Midbrain (tissue), 1 donor: ENCODE data around the gene MITF.
"Not testable (repeated sequence)": the region's sequence is repeated elsewhere in the genome, so short reads cannot be mapped to it uniquely, and the experiment has no call there.

Source experiments
- DNase-seq: peaks from one replicate; lab custom pipeline; 2025; lab: John Stamatoyannopoulos, UW

The MITF gene

GRCh38 chr3:69915726-69916125 is 176.5 kb downstream of the MITF start:
- no peak for DNase-seq

- not testable (repeated sequence) for DNase-seq
Observed at GRCh38 chr3:69920009-69920408, 180.7 kb downstream of the MITF start.

DNA sequence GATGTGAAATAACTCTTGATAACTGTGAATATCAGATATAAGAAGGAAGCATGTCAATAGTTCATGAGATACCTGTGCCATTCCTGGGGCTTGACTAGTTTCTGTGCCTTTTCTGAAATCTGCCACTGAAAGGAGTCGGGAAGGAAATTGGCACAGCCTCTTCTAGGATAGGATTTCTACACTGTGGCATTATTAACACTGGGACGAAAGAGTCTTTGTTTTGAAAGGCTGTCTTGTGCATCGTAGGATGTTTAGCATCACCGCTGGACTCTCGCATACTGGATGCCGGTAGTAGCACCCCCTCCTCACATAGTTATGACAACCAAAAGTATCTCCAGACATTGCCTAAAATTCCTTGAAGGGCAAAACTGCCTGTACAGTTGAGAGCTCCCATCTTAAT is 182.4 kb downstream of the MITF start:
- peak; percentile 37 for DNase-seq

GRCh38 chr3:69922521-69923000 is 183.3 kb downstream of the MITF start:
- DNase-seq = no peak

DNA sequence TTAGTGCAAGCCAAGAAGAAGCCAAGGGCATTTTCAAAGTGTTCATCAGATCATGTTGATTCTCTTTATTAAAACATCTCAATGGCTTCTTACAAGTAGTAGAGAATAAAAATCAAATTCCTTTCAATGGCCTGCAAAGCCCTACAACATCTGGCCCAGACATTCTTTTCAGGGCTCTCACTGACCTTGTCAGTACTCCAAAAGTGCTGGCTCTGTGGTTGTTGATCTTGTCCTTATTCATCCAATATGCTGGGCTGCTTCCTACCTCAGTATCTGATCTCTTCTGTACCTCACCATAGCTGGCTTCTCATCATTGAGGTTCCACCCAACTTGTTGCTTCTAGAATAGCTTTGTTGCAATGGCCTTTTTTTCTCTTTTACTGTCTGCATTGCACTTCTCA is 186.2 kb downstream of the MITF start:
- DNase-seq = no peak

- peak; percentile 58 for DNase-seq
Observed at GRCh38 chr3:69926385-69926784, 187.1 kb downstream of the MITF start.

DNA sequence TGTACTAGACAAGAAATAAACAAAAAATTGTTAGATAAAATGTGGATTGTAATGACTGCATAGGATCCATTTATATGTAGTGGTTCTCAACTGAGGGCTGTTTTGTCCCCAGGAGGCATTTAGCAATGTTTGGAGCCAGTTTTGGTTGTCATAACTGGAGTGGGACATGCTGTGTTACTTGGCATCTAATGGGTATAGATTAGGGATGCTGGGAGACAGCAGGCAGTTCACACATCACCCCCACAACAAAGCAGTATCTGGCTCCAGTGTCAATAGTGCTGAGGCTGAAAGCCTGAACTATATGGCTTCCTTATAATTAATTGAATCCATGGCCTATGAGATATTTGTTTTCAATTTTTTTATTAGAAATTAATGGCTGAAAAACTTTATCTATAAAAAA is 188.3 kb downstream of the MITF start:
- no peak for DNase-seq

- no peak for DNase-seq
Observed at GRCh38 chr3:69929019-69929418, 189.8 kb downstream of the MITF start.

- DNase-seq = peak; percentile 73
Observed at GRCh38 chr3:69930564-69930963, 191.3 kb downstream of the MITF start.

- DNase-seq = no peak
Observed at GRCh38 chr3:69932087-69932486, 192.8 kb downstream of the MITF start.

DNA sequence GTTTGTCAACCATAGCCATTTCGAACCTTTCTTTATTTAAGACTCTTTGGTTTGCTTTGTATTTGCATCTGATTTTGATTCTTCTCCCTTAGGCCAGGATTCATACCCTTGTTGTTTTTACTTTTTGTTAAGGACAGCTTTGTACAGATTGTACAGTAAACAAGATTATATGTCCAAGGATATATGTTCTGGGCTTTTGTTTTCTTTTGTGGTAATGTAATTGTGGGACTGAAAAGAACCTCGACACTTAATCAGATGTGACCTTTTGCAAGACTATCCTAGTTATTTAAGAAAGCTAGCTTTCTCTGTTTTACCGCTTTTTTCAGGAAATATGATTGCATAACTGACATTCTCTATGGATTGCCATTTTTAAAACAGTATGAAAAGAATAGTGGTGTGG is 193.2 kb downstream of the MITF start:
- no peak for DNase-seq

- no peak for DNase-seq
Observed at GRCh38 chr3:69934398-69934797, 195.1 kb downstream of the MITF start.

DNA sequence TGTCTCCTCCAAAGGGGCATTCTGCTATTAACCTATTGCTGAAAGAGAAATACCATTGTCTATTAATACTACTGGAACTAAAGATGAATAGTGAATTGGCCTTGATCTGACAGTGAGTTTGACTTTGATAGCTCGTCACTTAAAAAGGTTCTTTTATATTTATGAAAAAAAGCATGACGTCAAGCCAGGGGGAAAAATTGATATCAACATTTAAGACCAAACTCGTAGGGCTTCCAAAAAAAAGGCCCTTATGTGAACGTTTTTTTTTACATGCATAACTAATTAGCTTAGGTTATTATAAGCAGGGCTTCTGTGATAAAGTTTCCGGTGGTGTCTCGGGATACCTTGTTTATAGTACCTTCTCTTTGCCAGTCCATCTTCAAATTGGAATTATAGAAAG is 197.0 kb downstream of the MITF start:
- DNase-seq = no peak

DNA sequence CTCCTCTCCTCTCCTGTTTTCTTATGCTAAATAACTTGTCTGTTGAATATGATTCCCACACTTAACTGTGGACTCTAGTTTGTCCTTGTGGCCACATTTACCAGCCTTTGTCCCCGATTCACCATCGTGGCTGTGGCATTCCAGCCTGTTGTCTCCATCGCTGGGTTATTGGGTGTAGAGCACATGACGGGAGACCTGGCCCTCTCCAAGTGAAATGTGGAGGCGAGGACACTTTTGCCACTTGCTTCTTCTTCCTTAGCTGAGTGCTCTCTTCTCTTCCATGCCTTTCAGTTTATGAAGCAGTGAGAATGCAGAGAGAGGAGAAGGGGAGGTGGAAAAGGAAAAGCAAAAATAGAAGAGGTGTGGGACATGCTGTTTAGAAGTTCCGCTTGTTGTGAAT is 198.8 kb downstream of the MITF start:
- no peak for DNase-seq

GRCh38 chr3:69938931-69939330 is 199.7 kb downstream of the MITF start:
- DNase-seq = no peak

DNA sequence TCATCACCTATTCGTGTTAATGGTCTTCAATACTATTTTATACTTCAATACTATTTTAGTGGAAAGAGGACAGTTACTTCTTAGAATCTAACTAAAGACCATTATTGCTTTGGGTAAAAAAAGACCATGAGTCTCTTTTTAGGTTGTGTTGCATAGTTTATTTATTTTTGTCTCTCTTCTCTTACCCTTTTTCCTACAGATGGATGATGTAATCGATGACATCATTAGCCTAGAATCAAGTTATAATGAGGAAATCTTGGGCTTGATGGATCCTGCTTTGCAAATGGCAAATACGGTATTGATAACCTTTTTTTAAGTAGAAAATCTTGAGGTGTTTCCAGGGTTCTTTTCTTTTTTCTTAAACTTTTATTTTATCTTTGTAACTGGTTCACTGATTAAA is 201.8 kb downstream of the MITF start:
- DNase-seq = no peak

DNA sequence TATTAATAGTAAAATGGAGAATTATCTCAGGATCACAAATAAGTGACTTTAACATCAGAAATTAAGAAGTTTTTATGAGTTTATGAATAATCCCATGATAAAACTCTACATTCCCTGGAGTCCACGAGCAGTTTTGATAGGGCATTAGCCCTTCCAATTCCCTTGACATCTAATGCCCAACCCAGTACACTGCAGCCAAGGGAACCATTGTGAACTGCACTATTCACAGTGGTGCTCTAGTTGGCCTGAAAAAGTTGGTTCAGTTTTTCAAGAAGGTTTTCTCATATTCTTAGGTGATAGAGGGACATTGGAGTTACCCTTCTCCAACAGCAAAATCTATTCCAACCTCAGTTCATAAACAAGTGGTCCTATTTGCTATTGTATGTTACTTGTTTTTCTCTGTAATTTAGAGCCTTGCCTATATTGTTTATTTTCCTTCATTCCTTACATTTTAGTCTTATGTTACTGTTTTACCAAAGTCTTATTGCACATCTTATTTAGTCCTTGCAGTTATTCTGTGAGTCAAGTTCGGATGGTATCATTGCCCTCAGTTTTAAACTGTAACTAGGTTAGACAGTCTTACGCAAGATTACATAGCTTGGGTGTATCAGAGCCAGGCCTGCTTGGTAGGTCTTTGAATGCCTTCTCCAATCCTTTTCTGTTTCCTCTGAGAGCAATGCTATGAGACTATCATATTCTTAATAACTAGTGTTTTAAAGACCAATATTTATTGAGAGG is 202.3 kb downstream of the MITF start:
- no peak for DNase-seq

GRCh38 chr3:69944931-69945493 is 205.7 kb downstream of the MITF start:
- peak; percentile 83 for DNase-seq

DNA sequence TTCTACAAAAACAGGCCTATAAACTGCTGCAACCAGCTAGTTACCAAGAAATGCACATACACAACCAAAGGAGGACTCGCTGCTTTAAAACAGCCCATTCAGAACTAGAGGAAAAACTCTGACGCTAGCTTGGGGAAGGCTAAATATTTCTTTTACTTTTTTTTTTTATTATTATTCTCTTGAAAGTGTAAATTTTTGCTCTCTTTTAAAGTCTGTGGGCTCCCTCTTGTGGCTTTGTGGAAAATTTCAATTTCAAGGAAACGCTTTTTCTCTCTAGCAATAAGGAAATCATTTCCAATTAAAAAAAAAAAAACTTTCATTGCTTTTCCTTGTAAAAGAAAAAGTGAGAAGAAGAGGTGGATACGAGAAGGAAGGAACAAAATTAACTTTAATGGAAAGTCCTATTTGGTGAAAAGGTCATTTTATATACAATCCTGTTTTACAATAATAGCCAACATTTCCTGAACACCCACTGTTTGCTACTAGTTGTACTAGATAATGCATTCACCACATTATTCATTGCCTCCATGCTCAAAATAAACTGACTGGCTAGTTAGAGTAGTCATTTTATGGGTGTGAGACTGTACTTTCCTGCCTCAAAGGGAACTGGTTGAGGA is 209.1 kb downstream of the MITF start:
- peak; percentile 72 for DNase-seq

DNA sequence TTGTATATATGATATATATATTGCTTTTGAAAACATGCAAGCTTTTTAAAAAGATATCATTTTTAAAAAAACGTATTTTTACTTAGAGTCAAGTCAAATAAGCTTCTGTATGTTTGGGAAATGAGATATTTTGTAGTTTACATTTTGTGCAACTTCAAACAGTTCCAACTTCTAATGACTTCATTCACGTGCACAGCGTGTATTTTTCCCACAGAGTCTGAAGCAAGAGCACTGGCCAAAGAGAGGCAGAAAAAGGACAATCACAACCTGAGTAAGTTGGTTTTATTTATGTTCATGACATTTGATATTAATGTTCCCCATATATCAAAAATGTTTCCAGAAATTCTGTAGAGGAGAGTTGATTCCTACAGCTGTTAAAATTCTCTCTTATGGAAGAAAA is 212.4 kb downstream of the MITF start:
- DNase-seq = no peak

DNA sequence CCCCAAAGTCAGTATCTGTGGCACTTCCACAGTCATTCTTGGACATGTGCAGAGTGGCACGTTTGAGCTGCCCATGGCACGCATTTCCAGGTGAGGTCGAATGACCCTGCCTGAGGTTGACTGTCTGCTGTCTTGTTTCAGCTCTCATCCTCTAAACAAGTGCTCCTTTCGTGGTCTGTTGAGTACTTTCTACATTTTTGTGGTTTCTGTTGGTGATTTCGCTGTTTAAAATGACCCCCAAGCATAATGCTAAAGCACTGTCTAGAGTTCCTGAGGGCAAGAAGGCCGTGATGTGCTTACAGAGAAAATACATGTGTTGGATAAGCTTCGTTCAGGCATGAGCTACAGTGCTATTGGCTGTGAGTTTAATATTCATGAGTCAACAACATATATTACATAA is 220.3 kb downstream of the MITF start:
- DNase-seq = no peak

DNA sequence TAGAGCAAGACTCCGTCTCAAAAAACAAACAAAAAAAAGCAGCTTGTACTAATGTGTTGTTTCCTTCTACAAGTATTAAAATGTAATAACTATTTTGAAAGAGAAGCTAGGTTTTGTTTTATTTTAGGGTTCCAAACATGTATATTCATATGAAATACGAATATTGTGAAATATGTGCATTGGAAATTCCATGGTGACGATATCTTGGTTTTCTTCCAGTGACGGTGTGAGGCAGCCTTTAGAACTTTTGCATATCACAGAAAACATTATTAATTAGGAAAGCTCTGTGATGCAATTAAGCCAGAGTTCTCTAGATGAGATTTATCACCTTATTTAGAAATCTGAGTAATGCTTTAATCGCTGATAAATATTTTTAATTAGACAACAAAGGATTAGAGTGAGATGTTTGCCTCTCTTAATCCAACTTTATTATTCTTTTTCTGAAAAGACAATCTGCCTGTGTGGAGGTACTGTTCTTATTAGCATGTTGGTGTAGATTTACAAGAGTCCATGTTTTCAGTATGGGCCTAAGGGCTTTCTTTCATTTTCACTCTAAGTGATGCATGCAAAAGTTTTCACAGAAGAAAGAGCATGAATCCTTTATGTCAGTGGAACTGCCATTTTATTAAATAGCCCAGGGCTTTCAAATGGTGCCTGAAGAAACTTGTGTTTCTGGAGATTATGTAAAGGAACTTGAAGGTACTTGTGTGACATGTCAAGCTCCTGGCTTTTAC is 222.6 kb downstream of the MITF start:
- DNase-seq = no peak

GRCh38 chr3:69963643-69964042 is 224.4 kb downstream of the MITF start:
- no peak for DNase-seq
